Endothelial cell of hepatic sinusoid (primary cell): ENCODE measurements around the gene CNTFR.

ENCODE experiments used
- in situ Hi-C: cut with HindIII; loops from 2 replicates; pipeline ENCODE4 v1.10.0; 2017; ENCODE audit warnings: low sequenced_read_pairs

Gene CNTFR

DNA sequence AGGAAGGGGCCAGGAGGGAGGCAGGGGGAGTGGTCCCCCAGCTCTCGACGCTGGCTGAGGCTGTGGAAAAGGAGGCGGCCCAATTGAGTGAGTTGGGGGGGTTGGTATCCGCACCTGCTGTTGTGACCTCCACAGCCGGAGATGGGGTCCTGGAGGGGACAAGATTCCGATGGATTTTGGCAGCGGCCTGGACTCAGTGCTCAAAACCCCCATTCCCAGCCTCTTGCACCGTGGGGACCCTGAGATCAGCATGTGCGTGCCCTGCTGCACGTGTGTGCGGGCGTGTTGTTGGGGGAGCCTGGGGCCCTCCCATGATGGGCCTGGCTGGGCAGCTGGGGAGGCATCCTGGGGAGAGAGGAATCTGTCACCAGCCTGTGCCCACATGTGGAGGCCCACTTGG is 15.0 kb downstream of the CNTFR start:
- in situ Hi-C loops = loop anchor here (10.0 kb wide), 1 partner anchor 310 kb away; no protein-coding TSS in a partner anchor

DNA sequence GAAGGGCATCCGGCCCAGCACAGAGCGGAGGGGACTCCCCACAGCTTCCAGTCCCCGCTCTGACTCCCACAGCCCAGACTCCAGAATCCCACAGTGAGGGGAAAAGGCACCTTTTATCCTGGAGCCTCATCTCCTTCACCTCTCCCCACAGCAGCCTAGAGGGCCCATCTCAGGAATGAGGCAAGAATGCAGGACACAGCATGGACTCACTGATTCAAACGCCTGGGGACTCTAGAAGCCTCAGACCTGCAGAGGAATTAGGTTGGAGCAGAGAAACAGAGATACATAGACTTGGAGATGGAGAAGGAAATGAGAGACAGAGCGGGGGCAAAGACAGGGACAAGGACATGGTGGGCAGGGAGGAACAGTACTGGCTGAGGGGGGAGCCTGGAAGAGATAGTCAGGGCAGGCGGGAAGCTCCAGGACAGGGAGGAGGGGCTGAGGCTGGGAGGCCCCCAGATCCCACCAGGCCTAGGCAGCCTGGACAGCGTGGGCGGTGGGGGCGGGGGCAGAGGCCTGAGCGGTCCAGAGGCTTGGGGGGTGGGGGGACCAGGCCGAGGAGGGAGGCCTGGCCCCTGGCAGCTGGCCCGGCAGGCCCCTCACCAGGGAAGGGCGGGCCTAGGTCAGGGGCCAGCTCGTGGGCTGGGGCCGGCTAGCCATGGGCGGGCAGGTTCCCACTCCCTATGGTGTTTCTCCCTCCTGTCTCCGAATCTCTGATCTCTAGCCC is 15.8 kb downstream of the CNTFR start:
- in situ Hi-C loops = loop anchor here (10.0 kb wide), 1 partner anchor 309 kb away; no protein-coding TSS in a partner anchor

- in situ Hi-C loops = loop anchor here (10.0 kb wide), 1 partner anchor 308 kb away; no protein-coding TSS in a partner anchor
These were observed 16.9 kb downstream of the CNTFR start for GRCh38 chr9:34572628-34573027.

DNA sequence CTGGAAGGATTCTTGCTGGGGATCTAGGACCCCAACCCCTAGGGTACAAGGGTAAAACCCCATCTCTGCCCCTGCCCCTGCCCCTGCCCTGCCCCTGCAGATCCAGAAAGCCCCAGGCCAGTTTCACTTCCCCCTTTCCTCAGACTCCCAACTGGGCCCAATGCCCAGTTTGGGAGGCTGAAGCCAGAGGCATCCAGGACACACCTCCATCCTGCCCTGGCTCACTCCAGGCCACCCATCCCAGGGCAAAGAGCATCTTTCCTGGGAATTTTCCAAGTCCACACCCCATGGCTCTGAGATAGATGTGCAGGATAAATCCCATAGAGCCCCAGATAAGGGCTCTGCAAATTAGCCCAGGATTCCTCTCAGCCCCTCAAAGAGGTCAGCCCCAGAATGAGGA is 17.4 kb downstream of the CNTFR start:
- in situ Hi-C loops = loop anchor here (10.0 kb wide), 1 partner anchor 307 kb away; no protein-coding TSS in a partner anchor

DNA sequence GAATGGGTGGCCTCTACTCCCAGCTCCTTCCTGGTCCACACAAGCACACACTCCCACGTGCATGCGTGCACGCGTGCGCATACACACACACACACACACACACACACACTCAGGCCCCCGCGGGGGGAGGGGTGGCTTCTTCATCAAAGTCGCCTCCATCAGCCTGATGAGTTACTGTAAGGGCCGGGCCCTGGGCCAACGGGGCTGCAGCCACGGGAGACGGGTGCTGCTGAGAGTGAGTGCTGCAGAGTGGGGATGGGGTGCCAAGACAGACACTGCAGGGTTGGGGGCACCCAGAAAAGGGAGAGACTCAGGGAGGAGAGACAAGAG is 18.1 kb downstream of the CNTFR start:
- in situ Hi-C loops = loop anchor here (10.0 kb wide), 1 partner anchor 307 kb away; no protein-coding TSS in a partner anchor

GRCh38 chr9:34570809-34571480 is 18.6 kb downstream of the CNTFR start:
- in situ Hi-C loops = loop anchor here (10.0 kb wide), 1 partner anchor 306 kb away; no protein-coding TSS in a partner anchor

DNA sequence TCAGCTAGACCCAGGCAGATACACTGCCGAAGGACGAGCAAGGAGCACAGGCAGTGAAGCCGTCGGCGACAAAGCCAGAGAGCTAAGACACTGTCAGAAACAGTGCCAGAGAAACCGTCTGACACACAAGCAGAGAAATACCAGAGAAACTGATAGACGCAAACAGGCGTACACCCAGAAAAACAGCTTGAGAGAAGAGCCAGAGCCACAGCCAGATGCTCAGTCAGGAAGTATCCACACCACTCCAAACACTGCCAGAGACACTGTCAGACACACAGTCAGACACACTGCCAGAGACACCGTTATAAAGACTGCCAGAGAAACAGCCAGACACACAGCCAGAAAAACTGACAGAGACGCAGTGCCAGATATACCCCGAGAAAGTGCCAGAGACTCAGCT is 19.1 kb downstream of the CNTFR start:
- in situ Hi-C loops = loop anchor here (10.0 kb wide), 1 partner anchor 306 kb away; no protein-coding TSS in a partner anchor

- in situ Hi-C loops = no loop called here
These were observed 20.8 kb downstream of the CNTFR start for GRCh38 chr9:34568774-34569173.

- in situ Hi-C loops = no loop called here
These were observed 21.4 kb downstream of the CNTFR start for GRCh38 chr9:34568133-34568532.

GRCh38 chr9:34566972-34567371 is 22.6 kb downstream of the CNTFR start:
- in situ Hi-C loops = no loop called here

- in situ Hi-C loops = no loop called here
These were observed 23.2 kb downstream of the CNTFR start for GRCh38 chr9:34566322-34566721.

DNA sequence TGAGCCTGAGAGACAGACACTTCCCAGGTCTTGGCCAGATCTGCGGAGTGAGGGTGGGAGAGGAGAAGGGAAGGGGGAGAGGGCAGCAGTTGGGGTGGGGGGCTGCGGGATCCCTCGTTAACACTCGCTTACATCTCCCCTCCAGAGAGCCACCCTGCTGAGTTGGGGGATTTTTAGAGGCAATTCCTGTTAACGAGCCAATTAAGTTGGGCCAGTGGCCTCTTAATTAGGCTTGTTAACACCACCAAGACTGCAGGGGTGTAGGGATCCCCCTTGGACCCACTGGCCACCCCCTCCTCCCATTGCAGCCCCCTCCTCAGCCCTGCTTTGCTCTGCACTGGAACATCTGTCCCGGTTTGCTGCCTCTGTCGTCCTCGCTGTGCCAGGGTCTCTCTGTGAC is 23.7 kb downstream of the CNTFR start:
- in situ Hi-C loops = no loop called here

DNA sequence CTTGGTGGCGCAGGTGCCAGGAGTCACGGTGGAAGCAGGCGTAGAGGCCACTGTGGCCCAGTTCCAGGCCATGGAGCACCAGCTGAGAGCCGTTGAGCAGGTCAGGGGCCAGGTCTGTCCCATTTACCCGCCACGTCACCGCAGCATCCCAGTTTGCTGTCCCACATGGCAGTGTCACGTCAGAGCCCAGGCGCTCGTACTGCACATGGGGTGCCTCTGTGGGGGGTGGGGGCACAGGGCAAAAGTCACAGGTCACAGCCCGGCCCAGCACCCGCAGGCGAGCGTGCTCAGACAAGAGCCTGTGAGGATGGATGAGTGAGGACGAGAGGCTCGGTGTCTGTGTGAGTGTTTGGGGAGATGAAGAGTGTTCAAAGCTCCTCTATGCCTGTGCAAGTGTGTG is 24.9 kb downstream of the CNTFR start:
- in situ Hi-C loops = no loop called here

DNA sequence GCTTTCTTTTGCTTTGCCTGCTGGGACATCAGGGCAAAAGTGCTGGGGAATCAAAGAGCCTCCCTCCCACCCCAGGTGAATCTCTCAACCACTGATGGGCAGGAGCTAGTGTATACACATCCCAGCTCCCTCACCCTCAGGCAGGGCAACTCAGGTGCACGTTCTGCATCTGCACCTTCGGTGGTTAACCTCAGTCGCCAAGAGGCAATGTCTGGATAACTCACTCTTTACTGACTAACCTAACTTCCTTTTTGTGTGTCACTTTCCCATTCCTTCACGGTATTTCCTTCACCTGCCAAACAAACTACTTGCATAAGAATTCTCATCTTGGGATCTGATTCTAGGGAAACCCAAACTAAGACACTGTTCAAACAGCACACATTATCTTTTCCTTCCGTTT is 26.3 kb downstream of the CNTFR start:
- in situ Hi-C loops = no loop called here

- in situ Hi-C loops = no loop called here
These were observed 27.3 kb downstream of the CNTFR start for GRCh38 chr9:34562135-34562745.

DNA sequence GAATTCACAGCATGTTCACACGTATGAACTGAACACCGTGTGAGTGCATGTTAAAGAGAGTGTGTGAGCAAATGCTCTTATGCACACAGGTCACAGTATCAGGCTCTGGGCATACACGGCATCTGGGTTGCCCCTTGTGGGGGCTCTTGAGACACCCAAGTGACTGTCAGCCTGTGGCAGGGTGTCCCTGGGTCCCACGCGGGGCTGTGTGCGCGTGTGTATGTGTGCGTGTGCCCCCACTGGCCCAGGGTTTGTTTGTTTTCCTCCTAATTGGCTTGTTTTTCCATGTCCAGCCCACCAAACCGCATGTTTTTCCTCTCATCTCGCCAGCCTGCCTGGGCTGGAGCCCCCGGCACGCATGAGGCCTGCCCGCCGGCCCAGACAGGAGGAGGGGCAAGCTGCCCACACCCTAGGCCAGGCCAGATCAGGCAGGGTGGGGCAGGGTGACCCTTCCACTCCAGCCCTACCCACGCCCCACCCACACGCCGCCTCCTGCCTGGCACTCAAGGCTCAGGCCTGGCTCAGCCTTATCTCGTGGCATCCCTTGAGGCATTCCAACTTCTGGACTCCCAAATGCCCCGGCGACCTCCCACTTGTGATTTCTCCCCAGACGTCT is 28.8 kb downstream of the CNTFR start:
- in situ Hi-C loops = no loop called here

- in situ Hi-C loops = no loop called here
These were observed 29.7 kb downstream of the CNTFR start for GRCh38 chr9:34559624-34560455.

DNA sequence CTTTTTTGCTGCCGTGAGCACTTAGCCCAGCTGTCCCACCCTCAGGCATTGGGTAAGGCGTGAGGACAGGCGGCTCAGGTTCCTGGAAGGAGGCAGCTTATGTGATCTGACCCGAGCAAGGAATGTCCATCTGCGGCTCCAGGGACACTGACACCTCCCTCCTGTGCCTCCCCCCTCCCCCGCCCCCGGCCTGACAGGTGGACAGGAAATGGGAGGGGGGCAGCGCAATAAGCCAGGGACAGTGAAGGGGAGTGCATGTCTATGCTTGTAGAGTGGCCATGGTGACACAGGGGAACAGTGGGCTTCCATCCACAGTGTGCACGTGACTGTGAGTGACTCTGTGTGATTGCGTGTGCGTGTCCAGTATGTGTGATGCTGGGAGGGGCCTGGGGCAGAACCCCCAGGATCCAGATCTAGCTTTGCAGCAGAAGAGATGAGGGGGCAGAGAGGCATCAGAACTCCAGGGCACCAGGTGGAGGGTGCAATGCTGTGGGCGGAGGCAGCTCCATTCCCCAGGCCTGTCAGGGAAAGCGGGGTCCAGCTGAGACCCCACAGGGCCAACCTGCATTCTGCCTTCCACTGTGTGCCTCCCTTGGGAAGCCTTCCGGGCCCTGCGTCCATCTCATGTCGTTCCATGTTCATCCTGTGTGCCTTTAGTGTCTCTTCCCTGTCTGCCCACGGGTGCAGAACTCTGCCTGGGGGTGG is 30.5 kb downstream of the CNTFR start:
- in situ Hi-C loops = no loop called here

GRCh38 chr9:34558364-34558763 is 31.2 kb downstream of the CNTFR start:
- in situ Hi-C loops = no loop called here
